GM21515 (cell line): ENCODE results near the gene C4BPA.
A peak's percentile ranks its signal among the peaks of the same experiment; 100 is the strongest.

Experiments
- ATAC-seq: cut with Tn5 transposase; IDR thresholded peaks from one replicate; pipeline ENCODE4 v1.9.1; 2021; ENCODE audit not compliant: unreplicated experiment

C4BPA gene

GRCh38 chr1:207103892-207104373 is at the start of gene C4BPA:
TSS of gene C4BPA (plus strand) at chr1:207104233. CDS start at chr1:207113026, 8,793 bp downstream.
- no peak for ATAC-seq

DNA sequence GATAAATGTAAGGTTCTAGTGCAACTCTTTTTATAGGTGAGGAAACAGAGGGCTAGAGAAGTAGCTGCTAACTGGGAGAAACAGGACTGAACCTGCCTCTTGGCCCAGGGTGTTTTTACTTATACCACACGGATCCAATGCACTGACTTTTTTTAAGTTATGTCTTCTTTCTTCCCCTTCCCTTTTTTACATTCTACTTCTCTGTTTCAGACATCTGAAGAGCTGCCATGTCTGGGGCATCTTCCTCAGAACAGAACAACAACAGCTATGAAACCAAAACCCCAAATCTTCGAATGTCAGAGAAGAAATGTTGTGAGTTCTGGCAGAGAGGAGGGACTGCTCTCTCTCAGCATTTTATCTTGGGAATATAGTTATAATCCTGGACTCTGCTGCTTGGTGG is 49.5 kb upstream of the C4BPA start:
- no peak for ATAC-seq

GRCh38 chr1:207055386-207056001 is 48.5 kb upstream of the C4BPA start:
- ATAC-seq = no peak

GRCh38 chr1:207056673-207057072 is 47.4 kb upstream of the C4BPA start:
- ATAC-seq = no peak

DNA sequence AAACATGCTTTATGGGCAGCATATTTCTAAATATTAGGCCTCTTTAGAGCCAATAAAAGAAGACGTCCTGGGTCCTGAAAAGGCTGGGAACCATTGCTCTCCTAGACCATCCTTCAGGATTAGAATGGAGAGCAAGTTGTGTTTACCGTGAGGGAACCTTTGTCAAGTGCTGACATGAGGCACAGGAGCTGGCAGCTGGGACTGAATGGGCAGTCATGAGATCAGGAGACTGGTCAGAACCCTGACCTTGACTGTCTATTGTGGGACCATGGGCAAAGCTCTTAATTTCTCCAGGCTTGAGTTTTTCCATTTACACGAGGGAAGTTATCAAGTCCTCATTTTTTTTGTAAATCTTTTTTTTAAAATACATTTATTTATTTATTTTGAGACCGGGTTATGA is 45.8 kb upstream of the C4BPA start:
- no peak for ATAC-seq

DNA sequence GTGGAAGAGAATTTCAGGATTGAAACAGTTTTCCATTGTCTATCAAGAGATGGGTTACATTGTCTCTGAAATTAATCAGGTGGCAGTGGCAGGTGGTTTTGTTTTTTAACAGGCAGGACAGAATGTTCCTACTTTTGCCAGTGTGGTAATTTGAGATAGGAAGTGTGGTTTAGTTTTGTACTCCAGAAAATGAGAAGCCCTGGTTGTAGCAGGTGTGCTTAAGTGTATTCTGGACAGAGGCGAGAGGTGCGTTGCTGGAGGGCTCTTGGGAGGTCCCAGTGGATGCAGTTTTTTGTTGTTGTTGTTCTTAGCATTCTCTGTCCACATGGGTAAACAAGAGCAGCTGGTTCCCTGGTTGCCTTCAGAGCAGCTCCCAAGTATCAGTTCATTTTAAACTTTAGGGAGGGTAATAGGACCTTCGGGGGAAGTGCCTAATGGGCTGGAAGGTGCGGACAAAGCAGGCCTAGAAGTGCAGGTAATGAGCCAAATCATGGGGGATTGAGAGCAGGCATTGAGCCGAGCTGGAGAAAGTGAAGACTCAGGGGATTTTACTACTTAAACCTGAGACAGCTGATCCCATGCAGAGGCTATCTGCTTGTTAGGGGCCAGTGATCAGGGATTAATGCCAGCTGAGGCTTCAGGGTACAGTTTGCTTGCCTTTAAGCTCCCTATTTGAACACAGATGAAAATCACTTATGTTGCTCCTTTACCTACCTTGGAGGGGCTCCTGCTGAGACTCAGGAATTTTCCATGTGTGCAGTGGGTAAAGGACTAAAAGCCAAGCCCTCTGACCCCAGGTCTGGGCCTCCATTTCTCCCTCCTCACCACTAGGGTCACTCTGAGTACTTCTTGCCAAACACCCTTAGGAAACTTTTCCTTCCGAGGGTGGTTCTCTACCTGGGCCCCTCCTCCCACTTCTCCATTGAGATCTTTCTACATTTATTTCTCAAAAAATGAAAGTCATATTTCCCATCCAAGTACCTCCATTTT is 44.9 kb upstream of the C4BPA start:
- no peak for ATAC-seq

GRCh38 chr1:207059881-207060280 is 44.2 kb upstream of the C4BPA start:
- ATAC-seq = no peak

DNA sequence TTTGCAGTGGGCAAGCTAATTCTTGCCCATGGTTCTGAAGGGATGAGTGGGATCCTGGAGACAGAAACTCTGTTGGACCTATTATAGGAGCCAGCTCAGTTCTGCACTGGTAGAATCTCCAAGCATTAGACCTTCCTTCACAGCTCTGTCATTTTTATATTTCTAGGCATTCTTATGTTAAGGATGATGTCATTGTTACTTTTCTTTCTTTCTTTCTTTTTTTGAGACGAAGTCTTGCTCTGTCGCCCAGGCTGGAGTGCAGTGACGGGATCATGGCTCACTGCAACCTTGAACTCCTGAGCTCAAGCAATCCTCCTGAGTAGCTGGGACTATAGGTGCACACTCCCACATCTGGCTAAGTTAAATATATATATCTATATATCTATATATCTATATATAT is 43.4 kb upstream of the C4BPA start:
- ATAC-seq = no peak

DNA sequence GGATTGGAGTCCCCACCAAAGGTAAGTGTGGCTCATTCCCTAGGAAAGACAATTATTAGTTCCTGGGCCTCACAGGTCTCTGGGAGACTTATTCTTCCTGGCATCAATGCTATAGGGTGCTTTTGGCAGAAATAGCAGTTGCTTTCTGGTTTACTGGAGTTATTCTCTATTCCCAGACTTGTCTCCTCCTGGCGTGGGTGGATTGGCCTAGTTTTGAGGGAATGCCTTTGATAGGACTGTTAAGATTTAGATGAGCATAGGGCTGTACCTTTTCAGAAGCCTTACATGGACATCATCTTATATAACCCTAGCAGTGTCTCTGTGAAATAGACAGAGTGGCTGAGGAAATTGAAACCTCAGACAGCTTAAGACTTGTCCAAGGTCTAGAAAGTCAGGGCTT is 42.0 kb upstream of the C4BPA start:
- no peak for ATAC-seq

DNA sequence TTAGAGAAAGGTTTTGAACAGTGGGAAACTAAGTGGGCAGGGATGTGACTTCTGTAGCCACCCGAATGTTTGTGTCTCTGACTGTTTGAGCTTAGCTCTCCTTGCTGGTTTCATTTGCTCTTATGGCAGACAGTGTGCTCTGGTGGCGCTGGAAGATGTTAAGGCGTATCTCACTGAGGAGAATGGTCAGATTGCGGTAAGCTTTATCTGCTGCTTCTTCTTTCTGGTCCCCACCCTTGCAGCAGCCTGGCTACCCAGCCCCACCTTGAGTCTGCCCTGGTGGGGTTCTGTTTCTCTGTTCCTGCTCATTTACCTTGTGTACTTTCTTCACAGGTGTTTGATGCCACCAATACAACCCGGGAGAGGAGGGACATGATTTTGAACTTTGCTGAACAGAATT is 41.0 kb upstream of the C4BPA start:
- no peak for ATAC-seq

GRCh38 chr1:207064561-207064960 is 39.5 kb upstream of the C4BPA start:
- no peak for ATAC-seq

GRCh38 chr1:207067185-207067584 is 36.8 kb upstream of the C4BPA start:
- ATAC-seq = no peak

GRCh38 chr1:207067665-207068064 is 36.4 kb upstream of the C4BPA start:
- ATAC-seq = no peak

GRCh38 chr1:207069061-207069460 is 35.0 kb upstream of the C4BPA start:
- no peak for ATAC-seq

DNA sequence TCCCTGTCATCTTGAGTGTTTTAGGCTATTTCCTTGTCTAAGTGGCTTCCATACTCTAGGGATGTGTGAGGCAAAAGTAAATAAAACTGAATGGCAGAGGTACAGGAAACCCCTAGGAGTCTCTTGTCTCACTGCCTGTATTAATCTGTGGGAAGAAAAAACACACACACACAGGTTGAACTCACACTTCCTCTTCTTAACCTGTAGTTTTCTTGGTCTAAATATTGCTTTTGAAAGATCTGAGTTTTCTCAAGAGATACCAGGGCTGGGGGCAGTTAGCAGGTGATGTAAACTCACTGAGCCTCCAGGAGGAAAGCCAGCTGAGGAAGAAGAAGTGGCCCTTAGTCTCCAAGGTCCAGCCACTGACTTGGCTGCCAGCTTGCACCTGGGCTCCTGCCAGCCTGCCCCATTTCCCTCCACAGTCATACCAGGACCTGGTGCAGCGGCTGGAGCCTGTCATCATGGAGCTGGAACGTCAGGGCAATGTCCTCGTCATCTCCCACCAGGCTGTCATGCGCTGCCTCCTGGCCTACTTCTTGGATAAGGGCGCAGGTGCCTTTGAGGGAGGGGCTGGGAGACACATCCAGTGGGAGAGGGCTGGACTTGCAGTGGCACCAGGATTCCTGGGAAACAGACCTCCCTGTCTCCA is 34.1 kb upstream of the C4BPA start:
- peak; percentile 68 for ATAC-seq

DNA sequence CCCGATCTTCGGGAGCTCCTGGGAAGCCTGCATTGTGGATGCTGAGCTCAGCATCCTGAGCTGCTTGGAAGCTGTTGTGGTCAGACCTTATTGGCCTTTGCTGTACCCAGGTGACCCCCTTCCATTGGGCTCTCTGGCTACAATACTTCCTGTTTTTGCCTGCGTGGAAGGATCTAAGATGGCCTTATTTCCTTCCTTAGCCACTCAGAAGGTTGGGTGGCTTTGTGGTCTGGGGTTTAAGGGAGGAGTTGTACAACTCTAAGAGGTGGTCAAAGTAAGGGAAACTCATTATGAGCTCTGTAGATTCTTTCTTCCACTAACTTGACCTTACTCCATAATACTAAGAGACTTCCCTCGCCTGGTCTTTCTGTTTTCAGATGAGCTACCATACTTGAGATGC is 33.2 kb upstream of the C4BPA start:
- no peak for ATAC-seq

DNA sequence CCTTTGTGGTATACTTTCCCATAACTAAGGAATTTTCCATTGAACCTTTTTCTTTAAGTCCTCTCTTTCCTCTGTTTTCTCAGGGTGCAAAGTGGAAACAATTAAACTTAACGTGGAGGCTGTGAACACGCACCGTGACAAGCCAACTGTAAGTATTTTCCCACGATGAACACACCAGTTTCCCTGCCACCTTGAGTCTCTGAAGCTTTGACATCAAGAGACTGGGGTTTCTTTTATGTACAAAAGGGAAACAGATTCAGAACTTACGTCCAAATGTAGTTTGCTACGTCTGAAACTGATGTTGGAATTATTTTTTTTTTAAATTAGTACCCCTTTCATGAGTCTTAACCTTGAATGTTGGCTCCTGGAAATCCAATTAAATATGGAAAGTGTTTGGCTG is 32.6 kb upstream of the C4BPA start:
- ATAC-seq = no peak

GRCh38 chr1:207072233-207072632 is 31.8 kb upstream of the C4BPA start:
- ATAC-seq = no peak

DNA sequence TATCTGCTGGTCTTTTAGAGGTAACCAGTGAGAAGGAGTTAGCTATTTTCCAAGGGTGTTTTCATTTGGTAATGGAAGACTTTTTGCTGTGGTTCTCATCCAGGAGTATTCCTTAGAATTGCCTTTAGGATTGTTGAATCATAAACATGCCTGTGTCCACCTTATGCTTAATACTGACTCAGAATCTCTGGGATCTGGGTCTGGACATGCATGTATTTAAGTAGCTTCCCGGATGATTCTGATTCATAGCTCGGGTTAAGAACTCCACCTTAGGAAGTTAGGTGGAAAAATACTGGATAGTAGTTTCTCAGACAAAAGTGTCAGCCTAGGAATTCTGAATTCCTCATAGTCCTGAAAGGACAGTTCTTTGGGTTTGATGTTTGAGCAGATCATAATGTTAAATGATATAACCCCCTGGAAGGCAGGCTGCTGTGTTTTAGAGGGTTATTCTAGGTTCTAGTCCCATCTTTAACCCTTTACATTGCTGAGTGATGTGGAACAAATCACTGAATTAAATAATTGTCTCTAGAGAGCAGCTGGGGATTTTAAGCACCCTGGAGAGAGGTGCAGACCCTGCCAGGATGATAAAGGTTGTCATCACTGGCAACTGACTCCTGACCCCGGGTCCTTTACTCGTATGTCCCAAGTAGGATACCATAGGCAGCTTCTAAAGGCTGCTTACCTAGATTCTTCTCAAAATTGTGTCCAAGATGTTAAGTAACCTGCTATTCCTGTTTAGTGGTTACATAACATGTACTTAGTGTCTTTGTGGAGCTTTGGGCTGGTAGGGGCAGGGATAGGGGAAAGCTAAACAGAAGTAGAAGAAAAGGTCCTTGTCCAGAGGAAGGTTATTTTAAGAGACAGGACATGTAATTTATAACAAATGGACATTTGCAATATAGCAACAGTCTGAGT is 29.9 kb upstream of the C4BPA start:
- ATAC-seq = no peak

GRCh38 chr1:207076181-207076955 is 27.7 kb upstream of the C4BPA start:
- no peak for ATAC-seq
